SK-MEL-5 (cell line): ENCODE data around the gene CEP70. TPM values are rescaled to one million over a fixed set of nuclear protein-coding genes. Genes with fewer than 3 reads are reported as not detected.
A peak's percentile ranks its signal among the peaks of the same experiment; 100 is the strongest.
"Not testable (repeated sequence)": the region's sequence is repeated elsewhere in the genome, so short reads cannot be mapped to it uniquely, and the experiment has no call there.

Source experiments
- DNase-seq: peaks from one replicate; pipeline ENCODE4 v3.0.0-alpha.2; 2016; ENCODE audit warnings: low read depth, low spot score
- in situ Hi-C: cut with HindIII; loops from 2 replicates; pipeline ENCODE4 v1.10.0; 2016; ENCODE audit warnings: low sequenced_read_pairs, high pct_unique_total_duplicates, low pct_unique_long_range_greater_than_20kb
- total RNA-seq: library from RNA; depleted of rRNA; stranded (reverse); fragments of >200 nt; shearing (Covaris generic); gene quantifications from 2 replicates; pipeline ENCODE4 v1.2.3, GENCODE V29; 2014

Gene CEP70
- total RNA-seq, 1 experiment from 2014 or later = 9.8 TPM

- not testable (repeated sequence) for DNase-seq
These were observed 3.3 kb upstream of the CEP70 start for GRCh38 chr3:138597186-138597976.

GRCh38 chr3:138594935-138595610, 1.0 kb upstream of the CEP70 start:
- no peak for DNase-seq
- in situ Hi-C loops = no loop called here

More at GRCh38 chr3:138597186-138597976, 3.3 kb upstream of the CEP70 start:
- in situ Hi-C loops = not testable (repeated sequence)

GRCh38 chr3:138593488-138594149, 441 bp downstream of the CEP70 start:
- in situ Hi-C loops = no loop called here
- no peak for DNase-seq

- in situ Hi-C loops = no loop called here
- no peak for DNase-seq
These were observed 2.7 kb downstream of the CEP70 start for GRCh38 chr3:138591392-138591791.

- in situ Hi-C loops = no loop called here
- DNase-seq = no peak
These were observed 5.6 kb downstream of the CEP70 start for GRCh38 chr3:138588445-138588844.

GRCh38 chr3:138587374-138587773, 6.7 kb downstream of the CEP70 start:
- in situ Hi-C loops = no loop called here
- DNase-seq = no peak

GRCh38 chr3:138578961-138579574, 15.0 kb downstream of the CEP70 start:
- no peak for DNase-seq
- in situ Hi-C loops = no loop called here

- DNase-seq = no peak
- in situ Hi-C loops = no loop called here
These were observed 15.9 kb downstream of the CEP70 start for GRCh38 chr3:138578141-138578540.

GRCh38 chr3:138573138-138573537, 20.9 kb downstream of the CEP70 start:
- no peak for DNase-seq
- in situ Hi-C loops = no loop called here

GRCh38 chr3:138569624-138570023, 24.4 kb downstream of the CEP70 start:
- in situ Hi-C loops = not testable (repeated sequence)

GRCh38 chr3:138569090-138569489, 25.0 kb downstream of the CEP70 start:
- in situ Hi-C loops = no loop called here

More at GRCh38 chr3:138569624-138570023, 24.4 kb downstream of the CEP70 start:
- not testable (repeated sequence) for DNase-seq

GRCh38 chr3:138567403-138567802, 26.7 kb downstream of the CEP70 start:
- in situ Hi-C loops = no loop called here
- DNase-seq = peak; percentile 31

More at GRCh38 chr3:138569090-138569489, 25.0 kb downstream of the CEP70 start:
- DNase-seq = no peak

- DNase-seq, in situ Hi-C loops: not testable (repeated sequence)
These were observed 27.8 kb downstream of the CEP70 start for GRCh38 chr3:138566293-138566692.

GRCh38 chr3:138562902-138563301, 31.2 kb downstream of the CEP70 start:
- DNase-seq, in situ Hi-C loops: not testable (repeated sequence)

- in situ Hi-C loops = no loop called here
- no peak for DNase-seq
These were observed 33.6 kb downstream of the CEP70 start for GRCh38 chr3:138560501-138560900.

GRCh38 chr3:138559134-138559533, 34.9 kb downstream of the CEP70 start:
- in situ Hi-C loops = no loop called here
- no peak for DNase-seq

GRCh38 chr3:138554775-138555174, 39.3 kb downstream of the CEP70 start:
- in situ Hi-C loops = not testable (repeated sequence)

GRCh38 chr3:138550958-138551357, 43.1 kb downstream of the CEP70 start:
- DNase-seq, in situ Hi-C loops: not testable (repeated sequence)

More at GRCh38 chr3:138554775-138555174, 39.3 kb downstream of the CEP70 start:
- DNase-seq = not testable (repeated sequence)
